Left renal cortex interstitium (tissue), 4 donors: Measurements from ENCODE around the gene RCOR1. TPM values are rescaled to one million over a fixed set of nuclear protein-coding genes. Genes with fewer than 3 reads are reported as not detected.
"Not testable (repeated sequence)": the region's sequence is repeated elsewhere in the genome, so short reads cannot be mapped to it uniquely, and the experiment has no call there.

Experiments
- DNase-seq, 4 donors: peaks; one replicate each; pipeline ENCODE4 v3.0.0-alpha.2; 2013; ENCODE audit warnings: low read depth in 4 of 4, low spot score in 2 of 4, missing footprints in 1 of 4
- polyA plus RNA-seq, 4 donors: library from polyadenylated mRNA; unstranded; fragments of 120-200 nt; gene quantifications; one replicate each; pipeline ENCODE4 v1.2.1, GENCODE V29; 2013; ENCODE audit not compliant: insufficient read length in 4 of 4

The RCOR1 gene
- polyA plus RNA-seq: 10 to 100 TPM; 31.0 to 42.5 (median 37.8) TPM

- peak in 3 of 4 donors; percentile 90 to 94 (median 92) for DNase-seq
Observed at GRCh38 chr14:102591944-102592762, at the start of gene RCOR1. Gene RCOR1 (plus strand): TSS chr14:102592649. CDS start chr14:102592887, 238 bp downstream.

GRCh38 chr14:102544046-102544746 is 48.3 kb upstream of the RCOR1 start:
- DNase-seq: no peak

GRCh38 chr14:102544747-102545460 is 47.5 kb upstream of the RCOR1 start:
- DNase-seq: no peak

GRCh38 chr14:102545461-102546265 is 46.8 kb upstream of the RCOR1 start:
- no peak for DNase-seq

- no peak for DNase-seq
Observed at GRCh38 chr14:102548616-102549240, 43.7 kb upstream of the RCOR1 start.

- not testable (repeated sequence) for DNase-seq
Observed at GRCh38 chr14:102550927-102551401, 41.5 kb upstream of the RCOR1 start.

GRCh38 chr14:102551995-102552705 is 40.3 kb upstream of the RCOR1 start:
- no peak for DNase-seq

- no peak for DNase-seq
Observed at GRCh38 chr14:102554821-102555819, 37.3 kb upstream of the RCOR1 start.

- no peak for DNase-seq
Observed at GRCh38 chr14:102556098-102556677, 36.3 kb upstream of the RCOR1 start.

- DNase-seq: no peak
Observed at GRCh38 chr14:102557434-102558226, 34.8 kb upstream of the RCOR1 start.

- DNase-seq: no peak
Observed at GRCh38 chr14:102558556-102558955, 33.9 kb upstream of the RCOR1 start.

- no peak for DNase-seq
Observed at GRCh38 chr14:102560458-102561261, 31.8 kb upstream of the RCOR1 start.

GRCh38 chr14:102565331-102565887 is 27.0 kb upstream of the RCOR1 start:
- DNase-seq: no peak

GRCh38 chr14:102565959-102566358 is 26.5 kb upstream of the RCOR1 start:
- DNase-seq: no peak

- no peak for DNase-seq
Observed at GRCh38 chr14:102568115-102568614, 24.3 kb upstream of the RCOR1 start.
